ENCODE data around the gene MACROD2. TPM values are rescaled to one million over a fixed set of nuclear protein-coding genes. Genes with fewer than 3 reads are reported as not detected.

MACROD2 gene
- total RNA-seq, 4 donors from 2014 or later: 4.0 to 14.1 (median 10.4) TPM

GRCh38 chr20:13996265-13996664, 949 bp downstream of the MACROD2 start:
- Histone ChIP-seq H3K9me3 (peaks cover 0 to 33% (median 6%) of the 10 kb centered on the region in 4 donors), H3K4me1 (peaks cover 0 to 16% (median 0%) of the 10 kb centered on the region in 4 donors), H3K36me3 (no peaks in the 10 kb centered on the region), H3K27ac (peak overlapping the region in 2 of 4 donors; percentile 57 to 86), H3K4me3 (peak overlapping the region; percentile 46 to 92 (median 64)), H3K27me3 (no peaks in the 10 kb centered on the region)
- no peak for TF ChIP-seq POLR2A (IDR thresholded peaks at IDR 0.05)
- no peak for TF ChIP-seq EP300 (IDR thresholded peaks at IDR 0.05)
- TF ChIP-seq CTCF (IDR thresholded peaks at IDR 0.05): no peak
- no peak for DNase-seq (ENCODE audit: low spot score in 2 of 2)
- 8 to 9% methylated on average over 13 of the region's 13 CpGs for WGBS, 2 donors

- H3K4me3 ChIP-seq: no peak overlapping the region
- no peaks in the 10 kb centered on the region for H3K27me3 ChIP-seq
- no peak for DNase-seq (ENCODE audit: low spot score in 2 of 2)
- peaks cover 0 to 16% (median 0%) of the 10 kb centered on the region in 3 donors for H3K36me3 ChIP-seq
- 97 to 98% methylated on average over 1 of the region's 1 CpG for WGBS, 2 donors
- H3K4me1 ChIP-seq: peaks cover 0 to 13% (median 0%) of the 10 kb centered on the region in 4 donors
- no peak overlapping the region for H3K27ac ChIP-seq
- TF ChIP-seq EP300 (IDR thresholded peaks at IDR 0.05) (no peak), POLR2A (IDR thresholded peaks at IDR 0.05) (no peak), CTCF (IDR thresholded peaks at IDR 0.05) (no peak)
- H3K9me3 ChIP-seq: no peaks in the 10 kb centered on the region
Measured at GRCh38 chr20:14000917-14001316, 5.6 kb downstream of the MACROD2 start.

- TF ChIP-seq POLR2A (IDR thresholded peaks at IDR 0.05) (no peak), EP300 (IDR thresholded peaks at IDR 0.05) (no peak), CTCF (IDR thresholded peaks at IDR 0.05) (no peak)
Measured at GRCh38 chr20:14005996-14006395, 10.7 kb downstream of the MACROD2 start.

GRCh38 chr20:14009208-14009607, 13.9 kb downstream of the MACROD2 start:
- Histone ChIP-seq H3K27me3 (no peaks in the 10 kb centered on the region), H3K4me1 (no peaks in the 10 kb centered on the region), H3K4me3 (no peak overlapping the region), H3K36me3 (peaks cover 0 to 39% (median 0%) of the 10 kb centered on the region in 3 donors), H3K9me3 (peaks cover 0 to 32% (median 2%) of the 10 kb centered on the region in 4 donors), H3K27ac (no peak overlapping the region)
- no peak for DNase-seq (ENCODE audit: low spot score in 2 of 2)
- WGBS, 2 donors: 79 to 89% methylated on average over 2 of the region's 2 CpGs
- TF ChIP-seq EP300 (IDR thresholded peaks at IDR 0.05) (no peak), CTCF (IDR thresholded peaks at IDR 0.05) (no peak), POLR2A (IDR thresholded peaks at IDR 0.05) (no peak)

More at GRCh38 chr20:14005996-14006395, 10.7 kb downstream of the MACROD2 start:
- no peaks in the 10 kb centered on the region for H3K27me3 ChIP-seq
- no peak for DNase-seq (ENCODE audit: low spot score in 2 of 2)
- peaks cover 0 to 11% (median 0%) of the 10 kb centered on the region in 4 donors for H3K9me3 ChIP-seq
- H3K4me1 ChIP-seq: no peaks in the 10 kb centered on the region
- peaks cover 0 to 28% (median 0%) of the 10 kb centered on the region in 3 donors for H3K36me3 ChIP-seq
- H3K27ac ChIP-seq: no peak overlapping the region
- WGBS, 2 donors: 95 to 99% methylated on average over 4 of the region's 4 CpGs
- H3K4me3 ChIP-seq: no peak overlapping the region

GRCh38 chr20:14012671-14013070, 17.4 kb downstream of the MACROD2 start:
- Histone ChIP-seq H3K27me3 (no peaks in the 10 kb centered on the region), H3K4me1 (no peaks in the 10 kb centered on the region), H3K36me3 (peaks cover 0 to 26% (median 0%) of the 10 kb centered on the region in 3 donors), H3K9me3 (peaks cover 0 to 55% (median 5%) of the 10 kb centered on the region in 4 donors), H3K4me3 (no peak overlapping the region), H3K27ac (no peak overlapping the region)
- TF ChIP-seq EP300 (IDR thresholded peaks at IDR 0.05) (no peak), CTCF (IDR thresholded peaks at IDR 0.05) (no peak), POLR2A (IDR thresholded peaks at IDR 0.05) (no peak)
- WGBS, 2 donors: 97 to 99% methylated on average over 3 of the region's 3 CpGs
- DNase-seq (ENCODE audit: low spot score in 2 of 2): no peak

Data from tibial nerve (tissue), 4 donors.